NCI-H1105 treated with DMSO at 0.1 percent for 48 hours (cell line): Measurements from ENCODE around the gene RNF144B.
"Not testable (repeated sequence)": the region's sequence is repeated elsewhere in the genome, so short reads cannot be mapped to it uniquely, and the experiment has no call there.

ENCODE experiments used
- DNase-seq: peaks from one replicate; lab custom pipeline; 2025; lab: John Stamatoyannopoulos, UW

The RNF144B gene

GRCh38 chr6:18445228-18445627 lies 58.1 kb downstream of the RNF144B start:
- no peak for DNase-seq

GRCh38 chr6:18446771-18447170 lies 59.6 kb downstream of the RNF144B start:
- DNase-seq, result no peak

DNA sequence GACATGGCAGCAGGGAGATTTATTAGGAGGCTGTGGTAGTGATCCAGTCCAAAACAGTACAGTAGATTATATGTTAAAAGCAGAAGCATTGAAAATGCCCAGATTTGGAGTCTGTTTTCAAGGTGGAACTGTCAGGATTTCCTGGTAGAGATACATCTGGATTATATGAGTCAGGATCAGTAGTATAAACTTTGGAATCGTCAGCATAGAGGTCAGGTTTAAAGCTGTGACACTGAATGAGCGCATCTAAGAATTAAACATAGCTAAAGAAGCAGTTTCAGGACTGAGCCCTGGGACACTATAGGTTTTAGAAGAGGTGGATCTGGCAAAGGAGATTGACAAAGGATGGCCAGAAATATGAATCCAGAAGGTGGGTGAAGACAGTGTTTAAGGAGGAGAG lies 60.4 kb downstream of the RNF144B start:
- no peak for DNase-seq

GRCh38 chr6:18451756-18452155 lies 64.6 kb downstream of the RNF144B start:
- DNase-seq, result no peak

DNA sequence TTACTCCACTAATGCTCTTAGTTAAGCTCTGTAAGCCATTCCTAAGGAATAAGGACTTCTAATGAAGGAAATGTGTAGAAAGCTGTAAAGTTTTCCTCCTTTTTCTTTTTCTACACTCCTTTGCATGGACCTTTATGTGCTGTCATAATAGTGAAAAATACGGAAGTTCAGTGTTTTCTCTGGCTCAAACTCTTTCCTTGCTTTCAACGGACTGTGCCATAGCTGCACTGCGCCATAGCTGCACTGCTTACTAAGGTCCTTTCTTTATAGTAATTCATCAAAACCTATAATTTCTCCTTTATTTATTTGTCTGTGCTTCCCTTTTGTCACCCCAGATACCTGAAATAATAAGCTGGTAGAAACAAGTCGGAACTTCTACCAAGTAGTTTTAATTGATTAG lies 67.3 kb downstream of the RNF144B start:
- DNase-seq, result no peak

GRCh38 chr6:18457065-18457737 lies 70.1 kb downstream of the RNF144B start:
- no peak for DNase-seq

DNA sequence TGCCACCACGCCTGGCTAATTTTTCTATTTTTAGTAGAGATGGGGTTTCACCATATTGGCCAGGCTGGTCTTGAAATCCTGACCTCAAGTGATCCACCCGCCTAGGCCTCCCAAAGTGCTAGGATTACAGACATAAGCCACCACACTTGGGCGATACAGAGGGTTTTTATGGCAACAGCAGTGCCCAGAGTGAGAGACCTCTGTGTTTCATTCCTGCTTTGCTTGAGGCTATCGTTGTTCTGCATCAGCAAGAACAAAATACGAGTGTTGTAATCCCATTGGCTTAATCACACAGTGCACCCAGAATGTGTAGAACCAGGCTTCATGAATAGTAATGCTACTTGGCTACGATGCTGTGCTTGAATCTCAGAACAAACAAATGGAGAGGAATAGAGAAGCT lies 70.9 kb downstream of the RNF144B start:
- DNase-seq, result not testable (repeated sequence)

GRCh38 chr6:18463429-18463828 lies 76.3 kb downstream of the RNF144B start:
- no peak for DNase-seq

- no peak for DNase-seq
Observed at GRCh38 chr6:18464176-18464575, 77.0 kb downstream of the RNF144B start.

- no peak for DNase-seq
Observed at GRCh38 chr6:18465410-18466154, 78.4 kb downstream of the RNF144B start.

DNA sequence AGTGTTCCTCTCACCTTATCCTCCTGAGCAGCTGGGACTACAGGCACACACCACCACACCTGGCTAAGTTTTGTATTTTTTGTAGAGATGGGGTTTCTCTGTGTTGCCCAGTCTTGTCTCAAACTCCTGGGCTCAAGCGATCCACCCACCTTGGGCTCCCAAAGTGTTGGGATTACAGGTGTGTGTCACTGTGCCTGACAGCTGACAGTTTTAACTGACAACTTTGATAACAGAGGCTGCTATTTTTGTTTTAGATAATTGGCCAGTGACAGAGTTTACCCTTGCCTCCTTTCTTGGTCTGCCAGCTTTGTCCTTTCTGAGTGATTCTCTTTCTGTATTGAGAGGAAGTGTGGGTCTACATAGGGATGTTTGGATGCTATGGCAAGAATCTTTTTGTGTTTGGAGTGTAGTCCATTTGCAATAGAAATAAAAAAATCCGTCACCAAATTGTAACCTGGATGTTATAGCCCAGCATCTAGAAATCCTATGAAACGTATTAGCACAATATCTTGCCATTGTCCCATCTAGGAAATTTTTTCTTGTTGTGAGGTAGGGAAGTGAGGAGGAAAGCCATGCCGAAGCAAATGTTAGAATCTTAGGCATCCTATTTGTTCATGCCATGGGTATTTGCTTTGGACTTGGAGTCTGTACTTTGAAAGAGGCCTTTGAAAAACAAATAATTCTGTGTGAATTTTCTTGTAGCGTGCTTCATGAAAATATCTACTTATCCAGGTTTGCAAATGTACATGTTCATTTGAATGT lies 80.8 kb downstream of the RNF144B start:
- DNase-seq, result no peak

- no peak for DNase-seq
Observed at GRCh38 chr6:18468503-18468843, 81.3 kb downstream of the RNF144B start.

GRCh38 chr6:18469536-18469935 lies 82.4 kb downstream of the RNF144B start:
- DNase-seq, result no peak

- no peak for DNase-seq
Observed at GRCh38 chr6:18471232-18471964, 84.2 kb downstream of the RNF144B start.

DNA sequence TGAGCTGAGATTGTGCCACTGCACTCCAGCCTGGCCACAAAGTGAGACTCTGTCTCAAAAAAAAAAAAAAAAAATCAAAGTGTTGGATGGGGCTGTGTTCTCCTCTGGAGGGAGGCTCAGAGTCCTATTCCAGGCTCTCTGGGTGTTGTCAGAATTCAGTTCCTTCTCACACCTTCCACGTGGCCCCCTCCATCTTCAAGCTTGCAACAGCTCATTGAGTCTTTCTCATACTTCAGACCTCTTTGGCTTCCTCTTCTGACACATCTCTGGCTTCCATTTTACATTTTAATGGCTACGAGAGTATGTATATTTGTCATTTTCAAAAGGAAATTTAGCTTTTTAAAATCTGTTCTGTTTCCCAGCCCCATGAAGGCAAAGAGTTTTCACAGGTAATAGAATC lies 85.8 kb downstream of the RNF144B start:
- no peak for DNase-seq

GRCh38 chr6:18473755-18474154 lies 86.6 kb downstream of the RNF144B start:
- no peak for DNase-seq

DNA sequence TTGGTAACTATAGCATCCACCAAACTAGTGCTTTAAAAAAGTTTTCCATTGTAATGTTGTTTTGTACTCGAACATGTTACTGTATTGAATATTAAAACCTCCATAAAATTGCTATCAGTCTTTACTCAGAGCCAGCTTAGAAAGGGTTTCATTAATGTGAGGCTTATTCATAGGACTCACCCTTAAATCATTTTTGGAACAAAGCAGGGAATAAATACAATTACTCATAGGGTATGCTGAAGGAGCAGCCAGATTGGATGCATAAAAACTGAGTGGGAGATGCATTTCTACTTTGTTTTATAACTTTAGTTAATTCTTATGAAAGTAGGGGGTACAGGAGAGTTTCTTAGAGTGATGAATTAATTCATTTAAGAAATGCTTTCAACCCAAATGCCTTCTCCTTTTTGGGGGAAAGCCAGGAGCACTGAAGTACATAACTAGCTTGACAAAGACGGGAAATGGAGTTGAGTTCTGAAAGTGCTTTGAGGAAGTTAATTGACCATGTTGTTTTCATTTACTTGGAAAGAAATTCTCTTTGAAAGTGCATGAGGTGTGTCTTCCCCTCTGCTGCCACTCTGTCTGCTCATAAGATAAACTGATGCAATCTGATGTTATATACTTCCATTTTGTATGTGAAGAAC lies 90.3 kb downstream of the RNF144B start:
- DNase-seq, result peak; percentile 5

DNA sequence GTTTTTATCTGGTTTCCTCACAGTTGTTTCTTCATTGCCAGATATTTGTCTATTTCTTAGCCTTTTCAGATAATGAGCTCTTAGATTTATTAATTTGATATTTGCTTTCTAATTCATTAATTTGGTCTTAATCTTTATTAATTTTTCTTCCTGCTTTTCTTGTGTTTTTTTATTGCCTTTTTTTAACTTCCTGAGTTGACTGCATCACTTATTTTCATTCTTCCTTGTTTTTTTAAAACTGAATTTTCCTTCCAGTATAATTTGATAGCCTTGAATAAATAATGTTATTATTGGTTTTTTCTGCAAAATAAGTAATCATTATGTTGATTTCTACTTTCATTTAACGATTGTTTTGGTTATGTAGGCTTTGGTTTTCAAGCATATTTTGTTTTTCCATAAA lies 91.5 kb downstream of the RNF144B start:
- no peak for DNase-seq

- DNase-seq, result no peak
Observed at GRCh38 chr6:18481870-18482269, 94.7 kb downstream of the RNF144B start.

- no peak for DNase-seq
Observed at GRCh38 chr6:18485660-18486435, 98.7 kb downstream of the RNF144B start.

- no peak for DNase-seq
Observed at GRCh38 chr6:18488004-18488403, 100.9 kb downstream of the RNF144B start.
